Neutrophil (primary cell): ENCODE measurements around the gene WDR90.

ENCODE experiments used
- H3K27ac ChIP-seq: fragments of 200-600 bp; sonication (generic); 2 replicates; pipeline ENCODE4 v1.5.1; 2016; ENCODE audit warnings: mild to moderate bottlenecking, moderate library complexity
- H3K27me3 ChIP-seq: fragments of 200-600 bp; sonication (generic); 2 replicates; pipeline ENCODE4 v1.6.0; 2016; ENCODE audit warnings: mild to moderate bottlenecking
- H3K36me3 ChIP-seq: fragments of 200-600 bp; sonication (generic); 2 replicates; pipeline ENCODE4 v1.5.1; 2017
- H3K4me1 ChIP-seq, 2 experiments: fragments of 200-600 bp in 1 of 2; sonication (generic) in 1 of 2; 1 replicate in 1 of 2; 2 replicates in 1 of 2; pipeline versions ENCODE4 v1.5.1 to v1.6.1; 2013 to 2016; ENCODE audit warnings: low read depth in 1 of 2, low read length in 1 of 2, mild to moderate bottlenecking in 1 of 2, moderate library complexity in 1 of 2; ENCODE audit not compliant: control insufficient read depth in 1 of 2, insufficient read depth in 1 of 2
- H3K4me3 ChIP-seq, 2 experiments: fragments of 200-600 bp in 1 of 2; sonication (generic) in 1 of 2; 1 replicate in 1 of 2; 2 replicates in 1 of 2; pipeline ENCODE4 v1.5.1; 2013 to 2016; ENCODE audit warnings: low read depth in 1 of 2, low read length in 1 of 2, mild to moderate bottlenecking in 1 of 2, moderate library complexity in 1 of 2
- H3K9me3 ChIP-seq: fragments of 200-600 bp; sonication (generic); 2 replicates; pipeline ENCODE4 v1.5.1; 2016
- TF ChIP-seq, protein P1 (sequence below): fragments of 200-600 bp; sonication (generic); IDR thresholded peaks from 2 replicates; pipeline ENCODE4 v1.5.1; 2016; ENCODE audit warnings: antibody characterized with exemption

The WDR90 gene

DNA sequence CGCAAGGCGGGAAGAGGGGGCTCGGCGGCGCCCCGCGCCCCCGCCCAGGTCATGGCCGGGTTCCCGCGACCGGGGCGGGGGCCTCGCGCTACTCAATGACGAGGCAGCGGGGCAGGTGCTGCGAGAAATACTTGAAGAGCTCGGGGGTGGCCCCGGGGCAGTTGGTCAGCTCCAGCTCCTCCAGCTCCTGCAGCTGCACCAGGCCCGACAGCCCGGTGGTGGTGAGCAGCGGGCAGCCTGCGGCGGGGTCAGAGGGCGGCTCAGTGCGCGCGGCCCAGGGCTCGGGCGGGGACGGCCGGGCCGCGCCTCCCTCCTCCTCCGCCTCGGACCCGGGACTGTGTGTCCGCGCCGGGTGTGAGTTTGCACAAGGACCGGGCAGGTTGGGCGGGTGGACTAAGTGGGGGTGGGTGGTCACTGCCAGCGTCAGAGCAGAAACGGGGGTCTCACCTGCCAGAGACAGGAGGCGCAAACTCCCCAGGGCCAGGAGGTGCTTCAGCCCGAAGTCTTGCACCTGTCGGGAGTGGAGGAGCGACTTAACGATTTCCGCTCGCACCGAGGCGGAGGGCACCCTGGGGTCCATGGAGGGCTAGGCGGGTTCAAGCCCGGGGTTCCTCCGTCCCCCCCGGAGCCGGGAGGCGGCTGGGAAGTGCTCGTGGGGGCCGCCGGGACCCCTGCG, 45.2 kb downstream of the WDR90 start:
- Histone ChIP-seq H3K9me3 (no peaks in the 10 kb centered on the region), H3K27me3 (peaks cover 88% of the 10 kb centered on the region), H3K4me3 (peak overlapping the region in 1 of 2 experiments; percentile 18), H3K36me3 (no peaks in the 10 kb centered on the region), H3K4me1 (peaks cover 15 to 30% of the 10 kb centered on the region in 2 experiments), H3K27ac (no peak overlapping the region)
- TF ChIP-seq, protein P1, sequence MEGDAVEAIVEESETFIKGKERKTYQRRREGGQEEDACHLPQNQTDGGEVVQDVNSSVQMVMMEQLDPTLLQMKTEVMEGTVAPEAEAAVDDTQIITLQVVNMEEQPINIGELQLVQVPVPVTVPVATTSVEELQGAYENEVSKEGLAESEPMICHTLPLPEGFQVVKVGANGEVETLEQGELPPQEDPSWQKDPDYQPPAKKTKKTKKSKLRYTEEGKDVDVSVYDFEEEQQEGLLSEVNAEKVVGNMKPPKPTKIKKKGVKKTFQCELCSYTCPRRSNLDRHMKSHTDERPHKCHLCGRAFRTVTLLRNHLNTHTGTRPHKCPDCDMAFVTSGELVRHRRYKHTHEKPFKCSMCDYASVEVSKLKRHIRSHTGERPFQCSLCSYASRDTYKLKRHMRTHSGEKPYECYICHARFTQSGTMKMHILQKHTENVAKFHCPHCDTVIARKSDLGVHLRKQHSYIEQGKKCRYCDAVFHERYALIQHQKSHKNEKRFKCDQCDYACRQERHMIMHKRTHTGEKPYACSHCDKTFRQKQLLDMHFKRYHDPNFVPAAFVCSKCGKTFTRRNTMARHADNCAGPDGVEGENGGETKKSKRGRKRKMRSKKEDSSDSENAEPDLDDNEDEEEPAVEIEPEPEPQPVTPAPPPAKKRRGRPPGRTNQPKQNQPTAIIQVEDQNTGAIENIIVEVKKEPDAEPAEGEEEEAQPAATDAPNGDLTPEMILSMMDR = no peak

DNA sequence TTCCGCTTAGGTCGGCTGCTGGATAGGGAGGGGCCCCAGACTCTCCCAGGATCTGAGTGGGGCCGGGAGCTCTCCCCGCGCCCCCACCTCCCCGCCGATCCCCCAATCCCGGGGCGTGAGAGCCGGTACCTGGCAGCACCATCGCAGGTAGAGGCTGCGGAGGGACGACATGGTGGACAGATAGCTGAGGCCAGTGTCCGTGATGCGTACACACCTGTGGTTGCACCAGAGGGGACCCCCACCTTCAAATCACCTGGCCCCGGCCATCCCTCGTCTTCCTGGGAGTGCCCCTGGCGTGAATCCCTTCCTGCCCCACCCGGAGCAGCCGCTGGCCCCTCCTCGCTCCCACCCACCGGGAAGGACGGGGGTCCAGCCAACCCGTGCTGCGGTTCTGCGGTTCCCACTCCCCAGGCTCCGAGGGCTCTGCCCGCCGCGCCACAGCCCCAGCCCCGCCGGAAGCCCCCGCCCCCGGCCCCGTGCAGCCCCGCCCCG, 45.7 kb downstream of the WDR90 start:
- peaks cover 9 to 25% of the 10 kb centered on the region in 2 experiments for H3K4me1 ChIP-seq
- H3K27me3 ChIP-seq = peaks cover 93% of the 10 kb centered on the region
- no peaks in the 10 kb centered on the region for H3K36me3 ChIP-seq
- no peaks in the 10 kb centered on the region for H3K9me3 ChIP-seq
- H3K27ac ChIP-seq = no peak overlapping the region
- TF ChIP-seq, protein P1 = no peak
- peak overlapping the region in 1 of 2 experiments; percentile 18 for H3K4me3 ChIP-seq

GRCh38 chr16:695355-696089, 46.4 kb downstream of the WDR90 start:
- Histone ChIP-seq H3K27me3 (peaks cover 100% of the 10 kb centered on the region), H3K4me1 (peaks cover 8 to 21% of the 10 kb centered on the region in 2 experiments), H3K9me3 (no peaks in the 10 kb centered on the region), H3K36me3 (no peaks in the 10 kb centered on the region), H3K27ac (no peak overlapping the region), H3K4me3 (peak overlapping the region; percentile 53 to 60)
- TF ChIP-seq, protein P1 = no peak

- Histone ChIP-seq H3K27me3 (peaks cover 100% of the 10 kb centered on the region), H3K27ac (no peak overlapping the region), H3K9me3 (no peaks in the 10 kb centered on the region), H3K4me1 (peaks cover 8 to 17% of the 10 kb centered on the region in 2 experiments), H3K36me3 (no peaks in the 10 kb centered on the region), H3K4me3 (no peak overlapping the region)
- TF ChIP-seq, protein P1 = no peak
Measured at GRCh38 chr16:698911-699671, 49.9 kb downstream of the WDR90 start.
